Effector CD8-positive, alpha-beta T cell (primary cell): ENCODE results near the gene SCT.
"Not testable (repeated sequence)": the region's sequence is repeated elsewhere in the genome, so short reads cannot be mapped to it uniquely, and the experiment has no call there.

ENCODE experiments used
- DNase-seq: peaks from one replicate; lab custom pipeline; 2025; lab: John Stamatoyannopoulos, UW
- total RNA-seq, 4 experiments: gene quantifications; one replicate each; lab custom pipeline; 2026; lab: John Stamatoyannopoulos, UW

The SCT gene
- 0 reads per million in 4 experiments for total RNA-seq

- DNase-seq = no peak
These were observed at the start of gene SCT for GRCh38 chr11:626475-627307. TSS of gene SCT (minus strand) at chr11:627181. CDS start at chr11:627143, 38 bp downstream.

- DNase-seq = no peak
These were observed 47.4 kb upstream of the SCT start for GRCh38 chr11:674406-674805.

- DNase-seq = no peak
These were observed 46.9 kb upstream of the SCT start for GRCh38 chr11:673866-674265.

- DNase-seq = no peak
These were observed 38.8 kb upstream of the SCT start for GRCh38 chr11:665704-666281.

GRCh38 chr11:665062-665703 lies 38.2 kb upstream of the SCT start:
- DNase-seq = no peak

GRCh38 chr11:662689-663274 lies 35.8 kb upstream of the SCT start:
- DNase-seq = peak; percentile 7

- DNase-seq = no peak
These were observed 33.9 kb upstream of the SCT start for GRCh38 chr11:660681-661444.

GRCh38 chr11:660281-660680 lies 33.3 kb upstream of the SCT start:
- no peak for DNase-seq

- DNase-seq = no peak
These were observed 32.6 kb upstream of the SCT start for GRCh38 chr11:659532-660085.

GRCh38 chr11:657691-658126 lies 30.7 kb upstream of the SCT start:
- no peak for DNase-seq

GRCh38 chr11:656866-657265 lies 29.9 kb upstream of the SCT start:
- DNase-seq = no peak

- no peak for DNase-seq
These were observed 29.4 kb upstream of the SCT start for GRCh38 chr11:656426-656825.

- DNase-seq = no peak
These were observed 28.2 kb upstream of the SCT start for GRCh38 chr11:655036-655726.

- not testable (repeated sequence) for DNase-seq
These were observed 27.5 kb upstream of the SCT start for GRCh38 chr11:654444-654843.

- DNase-seq = no peak
These were observed 26.9 kb upstream of the SCT start for GRCh38 chr11:653837-654236.

GRCh38 chr11:653136-653535 lies 26.2 kb upstream of the SCT start:
- DNase-seq = not testable (repeated sequence)

- DNase-seq = no peak
These were observed 23.5 kb upstream of the SCT start for GRCh38 chr11:650482-650881.

GRCh38 chr11:647672-648158 lies 20.7 kb upstream of the SCT start:
- not testable (repeated sequence) for DNase-seq

- no peak for DNase-seq
These were observed 19.2 kb upstream of the SCT start for GRCh38 chr11:646214-646613.

GRCh38 chr11:645536-645935 lies 18.6 kb upstream of the SCT start:
- no peak for DNase-seq
